Nephron (organoid): ENCODE measurements around the gene RAB9B.
A peak's percentile ranks its signal among the peaks of the same experiment; 100 is the strongest.
"Not testable (repeated sequence)": the region's sequence is repeated elsewhere in the genome, so short reads cannot be mapped to it uniquely, and the experiment has no call there.

ENCODE experiments used
- H3K27ac Mint-ChIP-seq, 3 experiments: 2 replicates each; pipeline ENCODE4 v1.8.0; 2020; ENCODE audit warnings: mixed read lengths in 3 of 3, mild to moderate bottlenecking in 2 of 3, moderate library complexity in 1 of 3
- H3K27me3 Mint-ChIP-seq: 2 replicates; pipeline ENCODE4 v1.8.0; 2021; ENCODE audit warnings: low read depth, mild to moderate bottlenecking, moderate library complexity, mixed read lengths
- H3K36me3 Mint-ChIP-seq: 2 replicates; pipeline ENCODE4 v1.8.0; 2020; ENCODE audit warnings: low read depth, mixed read lengths
- H3K4me1 Mint-ChIP-seq: 2 replicates; pipeline ENCODE4 v1.8.0; 2020; ENCODE audit warnings: mixed read lengths
- H3K4me3 Mint-ChIP-seq, 3 experiments: 2 replicates each; pipeline ENCODE4 v1.8.0; 2020; ENCODE audit warnings: mild to moderate bottlenecking in 3 of 3, mixed read lengths in 3 of 3, moderate library complexity in 2 of 3
- H3K9me3 Mint-ChIP-seq: 2 replicates; pipeline ENCODE4 v1.8.0; 2020; ENCODE audit warnings: mixed read lengths
- CTCF ChIP-seq, 3 experiments: fragments of 200-600 bp; sonication (generic); IDR thresholded peaks; one replicate each; pipeline ENCODE4 v1.5.0; 2021; ENCODE audit warnings: antibody characterized with exemption in 3 of 3; ENCODE audit not compliant: unreplicated experiment in 3 of 3

Gene RAB9B

GRCh38 chrX:103839404-103839803 is 7.3 kb upstream of the RAB9B start:
- no peak for TF ChIP-seq CTCF (IDR thresholded peaks at IDR 0.05; ENCODE audit: unreplicated experiment in 3 of 3)
- Mint-ChIP-seq H3K27me3 (no peaks in the 10 kb centered on the region), H3K36me3 (no peaks in the 10 kb centered on the region), H3K4me3 (no peak overlapping the region), H3K4me1 (no peaks in the 10 kb centered on the region), H3K27ac (no peak overlapping the region), H3K9me3 (peaks cover 4% of the 10 kb centered on the region)

GRCh38 chrX:103831342-103831802 is 685 bp downstream of the RAB9B start:
- H3K36me3 Mint-ChIP-seq: no peaks in the 10 kb centered on the region
- peaks cover 5% of the 10 kb centered on the region for H3K27me3 Mint-ChIP-seq
- H3K9me3 Mint-ChIP-seq: peaks cover 2% of the 10 kb centered on the region
- TF ChIP-seq CTCF (IDR thresholded peaks at IDR 0.05; ENCODE audit: unreplicated experiment in 3 of 3): no peak
- H3K4me1 Mint-ChIP-seq: peaks cover 8% of the 10 kb centered on the region
- H3K27ac Mint-ChIP-seq: no peak overlapping the region
- H3K4me3 Mint-ChIP-seq: peak overlapping the region; percentile 84 to 87 (median 85)

GRCh38 chrX:103830848-103831247 is 1.2 kb downstream of the RAB9B start:
- H3K4me3 Mint-ChIP-seq: peak overlapping the region; percentile 60 to 87 (median 85)
- TF ChIP-seq CTCF (IDR thresholded peaks at IDR 0.05; ENCODE audit: unreplicated experiment in 3 of 3): no peak
- H3K27me3 Mint-ChIP-seq: peaks cover 5% of the 10 kb centered on the region
- H3K4me1 Mint-ChIP-seq: peaks cover 8% of the 10 kb centered on the region
- no peak overlapping the region for H3K27ac Mint-ChIP-seq
- H3K9me3 Mint-ChIP-seq: peaks cover 2% of the 10 kb centered on the region
- no peaks in the 10 kb centered on the region for H3K36me3 Mint-ChIP-seq

GRCh38 chrX:103828529-103828928 is 3.5 kb downstream of the RAB9B start:
- H3K36me3 Mint-ChIP-seq: no peaks in the 10 kb centered on the region

GRCh38 chrX:103825881-103826280 is 6.2 kb downstream of the RAB9B start:
- H3K4me3 Mint-ChIP-seq: no peak overlapping the region
- no peaks in the 10 kb centered on the region for H3K36me3 Mint-ChIP-seq
- H3K4me1 Mint-ChIP-seq: peaks cover 8% of the 10 kb centered on the region
- H3K9me3 Mint-ChIP-seq: no peaks in the 10 kb centered on the region
- no peak overlapping the region for H3K27ac Mint-ChIP-seq
- H3K27me3 Mint-ChIP-seq: no peaks in the 10 kb centered on the region
- TF ChIP-seq CTCF (IDR thresholded peaks at IDR 0.05; ENCODE audit: unreplicated experiment in 3 of 3): no peak

More at GRCh38 chrX:103828529-103828928, 3.5 kb downstream of the RAB9B start:
- no peak for TF ChIP-seq CTCF (IDR thresholded peaks at IDR 0.05; ENCODE audit: unreplicated experiment in 3 of 3)
- peaks cover 5% of the 10 kb centered on the region for H3K27me3 Mint-ChIP-seq
- peak overlapping the region in 2 of 3 experiments; percentile 53 to 79 for H3K27ac Mint-ChIP-seq
- peak overlapping the region in 1 of 3 experiments; percentile 42 for H3K4me3 Mint-ChIP-seq
- peaks cover 2% of the 10 kb centered on the region for H3K9me3 Mint-ChIP-seq
- peaks cover 8% of the 10 kb centered on the region for H3K4me1 Mint-ChIP-seq

- H3K36me3 Mint-ChIP-seq: no peaks in the 10 kb centered on the region
- peaks cover 5% of the 10 kb centered on the region for H3K4me1 Mint-ChIP-seq
- H3K4me3 Mint-ChIP-seq: no peak overlapping the region
- no peaks in the 10 kb centered on the region for H3K9me3 Mint-ChIP-seq
- no peak overlapping the region for H3K27ac Mint-ChIP-seq
- no peaks in the 10 kb centered on the region for H3K27me3 Mint-ChIP-seq
- TF ChIP-seq CTCF (IDR thresholded peaks at IDR 0.05; ENCODE audit: unreplicated experiment in 3 of 3): no peak
These were observed 8.5 kb downstream of the RAB9B start for GRCh38 chrX:103823591-103823990.

- H3K27me3 Mint-ChIP-seq, H3K36me3 Mint-ChIP-seq, H3K4me1 Mint-ChIP-seq, H3K4me3 Mint-ChIP-seq, H3K27ac Mint-ChIP-seq, H3K9me3 Mint-ChIP-seq: not testable (repeated sequence)
These were observed 11.3 kb downstream of the RAB9B start for GRCh38 chrX:103820802-103821201.
